Stimulated activated CD4-positive, alpha-beta T cell treated with anti-CD3 and anti-CD28 coated beads, TNF-alpha, amount 100 ng/mL, for 24 hours (primary cell): Measurements from ENCODE around the gene ILF2.
"Not testable (repeated sequence)": the region's sequence is repeated elsewhere in the genome, so short reads cannot be mapped to it uniquely, and the experiment has no call there.

Source experiments
- DNase-seq, 3 experiments: peaks; one replicate each; pipeline ENCODE4 v3.0.0-alpha.2; 2020; ENCODE audit warnings: low read depth in 3 of 3

The ILF2 gene

GRCh38 chr1:153679337-153680119 lies 8.7 kb upstream of the ILF2 start:
- DNase-seq: peak in 1 of 3 experiments; percentile 20

GRCh38 chr1:153678519-153679336 lies 7.9 kb upstream of the ILF2 start, which contains the start of gene NPR1:
Gene NPR1 (plus strand): TSS chr1:153678688. CDS start chr1:153679109, 421 bp downstream.
- DNase-seq: peak in 1 of 3 experiments; percentile 15

- DNase-seq: peak in 1 of 3 experiments; percentile 56
Observed at GRCh38 chr1:153677718-153678518, 7.1 kb upstream of the ILF2 start.

- DNase-seq: no peak
Observed at GRCh38 chr1:153673511-153673910, 2.7 kb upstream of the ILF2 start.

- DNase-seq: peak; percentile 14 to 62 (median 28)
Observed at GRCh38 chr1:153671628-153672353, 998 bp upstream of the ILF2 start.

- no peak for DNase-seq
Observed at GRCh38 chr1:153670257-153670858, 435 bp downstream of the ILF2 start.

- no peak for DNase-seq
Observed at GRCh38 chr1:153669606-153670005, 1.2 kb downstream of the ILF2 start.

- not testable (repeated sequence) for DNase-seq
Observed at GRCh38 chr1:153668672-153669071, 2.1 kb downstream of the ILF2 start.

GRCh38 chr1:153667439-153667838 lies 3.4 kb downstream of the ILF2 start:
- DNase-seq: no peak

GRCh38 chr1:153663211-153663610 lies 7.6 kb downstream of the ILF2 start:
- no peak for DNase-seq

- DNase-seq: no peak
Observed at GRCh38 chr1:153662269-153662668, 8.5 kb downstream of the ILF2 start.

GRCh38 chr1:153661111-153661708 lies 9.6 kb downstream of the ILF2 start:
- no peak for DNase-seq

- DNase-seq: no peak
Observed at GRCh38 chr1:153659656-153660055, 11.1 kb downstream of the ILF2 start.

GRCh38 chr1:153659175-153659534 lies 11.6 kb downstream of the ILF2 start:
- DNase-seq: no peak

GRCh38 chr1:153658400-153659174 lies 12.2 kb downstream of the ILF2 start, which contains the start of gene SNAPIN:
Gene SNAPIN (plus strand): TSS chr1:153658703. CDS start chr1:153658744, 41 bp downstream.
- DNase-seq: peak; percentile 85 to 91 (median 87)

GRCh38 chr1:153655333-153655732 lies 15.5 kb downstream of the ILF2 start:
- DNase-seq: no peak

GRCh38 chr1:153652805-153653500 lies 17.8 kb downstream of the ILF2 start:
- DNase-seq: no peak

- no peak for DNase-seq
Observed at GRCh38 chr1:153651771-153652170, 19.0 kb downstream of the ILF2 start.

GRCh38 chr1:153649863-153650235 lies 20.9 kb downstream of the ILF2 start:
- no peak for DNase-seq
